ENCODE measurements around the gene CDCA7. TPM values are rescaled to one million over a fixed set of nuclear protein-coding genes. Genes with fewer than 3 reads are reported as not detected.
A peak's percentile ranks its signal among the peaks of the same experiment; 100 is the strongest.

The CDCA7 gene
- total RNA-seq, 1 donor from 2014 or later: 7.1 TPM

DNA sequence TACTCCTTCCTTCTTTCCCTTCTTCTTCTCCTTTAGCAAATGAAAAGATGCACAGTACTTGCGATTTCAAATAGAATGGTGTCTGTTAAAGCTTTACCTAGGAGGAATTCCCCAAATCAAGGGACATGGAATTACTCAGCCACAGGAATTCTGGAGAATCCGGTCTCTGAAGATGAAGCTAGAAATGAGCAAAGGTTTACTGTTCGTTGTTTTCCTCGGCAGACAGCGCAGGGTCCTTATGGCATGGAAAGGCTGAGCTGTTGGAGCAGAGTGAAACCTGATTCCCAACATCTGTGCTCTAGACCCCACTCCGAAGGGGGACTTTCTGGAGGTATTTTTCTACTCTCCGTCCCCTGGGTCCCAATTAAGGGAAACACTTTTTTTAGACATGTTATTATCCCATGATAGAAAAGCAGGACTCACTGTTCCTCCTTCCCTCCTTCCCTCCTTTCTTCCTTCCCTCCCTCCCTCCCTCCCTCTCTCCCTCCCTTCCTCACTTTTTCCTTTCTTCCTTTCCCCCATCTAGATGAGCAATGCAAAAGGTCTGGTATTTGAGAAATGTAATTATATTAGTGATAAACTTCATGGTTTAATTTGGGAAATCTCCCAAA is 47.1 kb downstream of the CDCA7 start:
- Mint-ChIP-seq H3K4me3 (ENCODE audit: unreplicated experiment) (peak overlapping the region; percentile 65), H3K36me3 (ENCODE audit: unreplicated experiment) (peaks cover 1% of the 10 kb centered on the region), H3K27ac (ENCODE audit: unreplicated experiment) (no peak overlapping the region), H3K9me3 (ENCODE audit: unreplicated experiment) (no peaks in the 10 kb centered on the region), H3K27me3 (ENCODE audit: unreplicated experiment) (peaks cover 46% of the 10 kb centered on the region), H3K4me1 (ENCODE audit: unreplicated experiment) (peaks cover 18% of the 10 kb centered on the region)
- TF ChIP-seq, protein P1, sequence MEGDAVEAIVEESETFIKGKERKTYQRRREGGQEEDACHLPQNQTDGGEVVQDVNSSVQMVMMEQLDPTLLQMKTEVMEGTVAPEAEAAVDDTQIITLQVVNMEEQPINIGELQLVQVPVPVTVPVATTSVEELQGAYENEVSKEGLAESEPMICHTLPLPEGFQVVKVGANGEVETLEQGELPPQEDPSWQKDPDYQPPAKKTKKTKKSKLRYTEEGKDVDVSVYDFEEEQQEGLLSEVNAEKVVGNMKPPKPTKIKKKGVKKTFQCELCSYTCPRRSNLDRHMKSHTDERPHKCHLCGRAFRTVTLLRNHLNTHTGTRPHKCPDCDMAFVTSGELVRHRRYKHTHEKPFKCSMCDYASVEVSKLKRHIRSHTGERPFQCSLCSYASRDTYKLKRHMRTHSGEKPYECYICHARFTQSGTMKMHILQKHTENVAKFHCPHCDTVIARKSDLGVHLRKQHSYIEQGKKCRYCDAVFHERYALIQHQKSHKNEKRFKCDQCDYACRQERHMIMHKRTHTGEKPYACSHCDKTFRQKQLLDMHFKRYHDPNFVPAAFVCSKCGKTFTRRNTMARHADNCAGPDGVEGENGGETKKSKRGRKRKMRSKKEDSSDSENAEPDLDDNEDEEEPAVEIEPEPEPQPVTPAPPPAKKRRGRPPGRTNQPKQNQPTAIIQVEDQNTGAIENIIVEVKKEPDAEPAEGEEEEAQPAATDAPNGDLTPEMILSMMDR (IDR thresholded peaks at IDR 0.05): no peak
- no peak for DNase-seq (ENCODE audit: extremely low spot score, unreplicated experiment)

DNA sequence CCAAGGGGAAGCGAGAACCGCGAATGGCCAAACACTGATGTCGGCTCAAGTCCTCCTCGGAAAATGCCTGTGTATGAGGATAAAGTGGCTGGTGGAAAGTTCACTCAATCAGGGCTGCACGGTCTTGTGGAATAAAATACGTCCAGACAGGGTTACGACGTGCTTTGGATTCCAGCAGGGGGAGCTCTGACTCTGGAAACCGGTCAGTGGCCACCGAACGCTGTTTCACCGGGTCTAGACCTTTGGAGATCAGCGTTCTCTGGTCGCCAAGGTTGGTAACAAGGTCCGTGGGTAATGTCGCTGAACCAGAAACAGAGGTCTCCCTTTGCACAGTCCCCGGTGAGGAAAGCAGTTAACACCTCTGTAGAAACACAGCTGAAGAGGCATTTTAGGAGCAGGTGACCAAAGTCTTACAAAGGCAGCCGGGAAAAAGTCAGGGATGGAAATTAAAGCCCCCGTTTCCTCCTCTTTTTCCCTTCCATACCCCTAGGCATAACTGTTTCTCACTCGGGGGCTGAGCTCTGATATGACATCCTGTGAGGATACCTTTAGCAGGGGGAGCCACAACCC is 47.8 kb downstream of the CDCA7 start:
- DNase-seq (ENCODE audit: extremely low spot score, unreplicated experiment): peak; percentile 90
- TF ChIP-seq, protein P1 (IDR thresholded peaks at IDR 0.05): peak; percentile 92
- H3K27me3 Mint-ChIP-seq (ENCODE audit: unreplicated experiment): peaks cover 46% of the 10 kb centered on the region
- H3K4me3 Mint-ChIP-seq (ENCODE audit: unreplicated experiment): peak overlapping the region; percentile 65
- H3K9me3 Mint-ChIP-seq (ENCODE audit: unreplicated experiment): no peaks in the 10 kb centered on the region
- peaks cover 18% of the 10 kb centered on the region for H3K4me1 Mint-ChIP-seq (ENCODE audit: unreplicated experiment)
- H3K36me3 Mint-ChIP-seq (ENCODE audit: unreplicated experiment): no peaks in the 10 kb centered on the region
- H3K27ac Mint-ChIP-seq (ENCODE audit: unreplicated experiment): no peak overlapping the region

DNA sequence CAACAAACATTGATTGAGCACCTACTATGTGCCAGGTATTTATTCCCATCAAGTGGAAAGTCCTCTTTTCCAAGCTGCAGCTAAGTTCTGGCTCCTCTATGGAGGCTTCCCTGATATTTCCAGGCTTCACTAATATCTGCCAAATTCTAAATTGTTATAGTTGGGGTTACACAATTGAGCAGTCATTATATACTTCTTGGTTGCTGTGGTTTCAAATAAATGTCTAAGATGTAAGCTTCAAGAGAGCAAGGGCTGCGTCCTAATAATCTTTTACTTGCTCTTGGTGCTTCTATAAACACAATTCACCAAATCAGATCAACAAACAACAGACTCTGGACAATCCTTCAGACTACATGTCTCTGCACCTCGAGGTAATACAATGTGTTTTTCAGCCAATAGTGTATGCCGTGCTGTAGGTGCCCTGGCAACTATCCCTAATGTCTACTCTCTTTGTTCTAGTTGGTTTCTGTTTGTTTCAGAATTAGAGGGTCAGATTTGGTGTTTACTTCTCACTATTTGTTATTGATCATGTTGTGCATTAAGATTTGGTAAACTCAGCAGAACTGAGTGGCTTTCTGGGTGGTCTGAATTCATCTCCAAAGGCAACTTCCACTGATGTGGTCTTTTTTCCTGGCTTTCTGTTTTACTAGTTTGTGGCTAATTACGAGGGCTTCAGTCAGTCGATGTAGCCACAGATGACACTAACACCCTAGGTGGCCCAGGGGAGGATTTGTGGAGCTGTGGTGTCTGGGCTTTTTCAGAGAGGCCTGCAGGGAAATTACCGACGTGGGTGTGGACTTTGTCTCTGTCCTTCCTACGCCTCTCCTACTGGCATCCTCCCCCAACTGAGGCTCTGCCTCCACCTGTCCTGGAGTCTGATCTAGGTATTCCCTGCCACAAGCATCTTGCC is 50.4 kb downstream of the CDCA7 start:
- no peaks in the 10 kb centered on the region for H3K9me3 Mint-ChIP-seq (ENCODE audit: unreplicated experiment)
- TF ChIP-seq, protein P1 (IDR thresholded peaks at IDR 0.05): no peak
- peaks cover 32% of the 10 kb centered on the region for H3K27me3 Mint-ChIP-seq (ENCODE audit: unreplicated experiment)
- H3K4me3 Mint-ChIP-seq (ENCODE audit: unreplicated experiment): no peak overlapping the region
- H3K4me1 Mint-ChIP-seq (ENCODE audit: unreplicated experiment): peaks cover 18% of the 10 kb centered on the region
- H3K36me3 Mint-ChIP-seq (ENCODE audit: unreplicated experiment): no peaks in the 10 kb centered on the region
- no peak for DNase-seq (ENCODE audit: extremely low spot score, unreplicated experiment)
- H3K27ac Mint-ChIP-seq (ENCODE audit: unreplicated experiment): no peak overlapping the region

DNA sequence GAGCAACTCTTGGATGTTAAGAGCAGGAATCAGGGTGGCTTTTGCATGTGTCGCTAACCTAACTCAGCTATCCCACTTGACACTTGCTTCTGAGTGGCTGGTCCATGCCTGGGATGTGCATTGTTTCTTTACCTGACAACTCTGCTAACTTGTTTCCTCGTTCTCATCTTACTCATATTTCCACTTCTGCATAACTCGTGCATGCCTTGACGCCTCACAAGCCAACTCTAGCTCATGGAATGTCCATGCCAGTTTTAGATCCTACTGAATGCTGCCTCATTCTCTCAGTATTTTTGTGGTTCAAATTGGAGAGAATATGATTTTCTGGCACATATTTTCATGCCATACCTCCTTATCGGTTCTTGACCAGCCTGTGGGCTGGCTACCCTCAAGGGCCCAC is 52.5 kb downstream of the CDCA7 start:
- peaks cover 20% of the 10 kb centered on the region for H3K27me3 Mint-ChIP-seq (ENCODE audit: unreplicated experiment)
- no peak overlapping the region for H3K27ac Mint-ChIP-seq (ENCODE audit: unreplicated experiment)
- H3K36me3 Mint-ChIP-seq (ENCODE audit: unreplicated experiment): no peaks in the 10 kb centered on the region
- H3K9me3 Mint-ChIP-seq (ENCODE audit: unreplicated experiment): no peaks in the 10 kb centered on the region
- H3K4me1 Mint-ChIP-seq (ENCODE audit: unreplicated experiment): peaks cover 4% of the 10 kb centered on the region
- no peak for DNase-seq (ENCODE audit: extremely low spot score, unreplicated experiment)
- H3K4me3 Mint-ChIP-seq (ENCODE audit: unreplicated experiment): no peak overlapping the region
- TF ChIP-seq, protein P1 (IDR thresholded peaks at IDR 0.05): no peak

DNA sequence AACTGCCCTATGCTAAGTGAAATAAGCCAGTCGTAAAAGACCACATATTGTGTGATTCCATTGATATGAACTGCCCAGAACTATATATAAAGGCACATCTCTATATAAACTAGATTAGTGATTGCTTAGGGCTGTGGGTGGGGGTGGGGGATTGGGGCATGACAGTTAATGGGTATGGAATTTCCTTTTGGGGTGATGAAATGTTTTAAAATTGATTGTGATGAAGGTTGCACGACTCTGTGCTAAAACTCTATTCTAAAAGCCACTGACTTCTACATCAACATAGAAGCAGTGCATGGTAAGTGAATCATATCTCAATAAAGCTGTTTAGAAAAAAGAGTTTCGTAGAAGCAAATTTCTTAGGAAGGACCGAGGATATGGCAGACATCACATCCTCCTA is 53.0 kb downstream of the CDCA7 start:
- Mint-ChIP-seq H3K4me1 (ENCODE audit: unreplicated experiment) (no peaks in the 10 kb centered on the region), H3K36me3 (ENCODE audit: unreplicated experiment) (no peaks in the 10 kb centered on the region), H3K4me3 (ENCODE audit: unreplicated experiment) (no peak overlapping the region), H3K27me3 (ENCODE audit: unreplicated experiment) (peaks cover 17% of the 10 kb centered on the region), H3K9me3 (ENCODE audit: unreplicated experiment) (no peaks in the 10 kb centered on the region), H3K27ac (ENCODE audit: unreplicated experiment) (no peak overlapping the region)
- no peak for DNase-seq (ENCODE audit: extremely low spot score, unreplicated experiment)
- TF ChIP-seq, protein P1 (IDR thresholded peaks at IDR 0.05): no peak
